Thymus (tissue), 11 donors: ENCODE results near the gene MORF4L2. TPM values are rescaled to one million over a fixed set of nuclear protein-coding genes. Genes with fewer than 3 reads are reported as not detected.

ENCODE experiments used
- DNase-seq, 9 donors: peaks; one replicate each; pipeline ENCODE4 v3.0.0-alpha.2; 2013; ENCODE audit warnings: low spot score in 9 of 9, low read depth in 6 of 9, missing footprints in 1 of 9
- H3K27ac ChIP-seq, 2 donors: one replicate each; pipeline ENCODE4 v1.5.1; 2013; ENCODE audit warnings: control low read depth in 1 of 2, low read depth in 1 of 2, low read length in 1 of 2, mild to moderate bottlenecking in 1 of 2, moderate library complexity in 1 of 2
- H3K27me3 ChIP-seq, 2 donors: one replicate each; pipeline ENCODE4 v1.5.1; 2013; ENCODE audit warnings: low read length in 1 of 2; ENCODE audit not compliant: control insufficient read depth in 2 of 2, insufficient read depth in 1 of 2
- H3K36me3 ChIP-seq, 2 donors: one replicate each; pipeline ENCODE4 v1.5.1; 2013; ENCODE audit warnings: low read length in 1 of 2, mild to moderate bottlenecking in 1 of 2, moderate library complexity in 1 of 2; ENCODE audit not compliant: control insufficient read depth in 2 of 2, insufficient read depth in 2 of 2
- H3K4me1 ChIP-seq, 2 donors: one replicate each; pipeline ENCODE4 v1.5.1; 2013; ENCODE audit warnings: low read length in 2 of 2; ENCODE audit not compliant: control insufficient read depth in 2 of 2, insufficient read depth in 2 of 2
- H3K4me3 ChIP-seq, 2 donors: one replicate each; pipeline ENCODE4 v1.5.1; 2013; ENCODE audit warnings: low read length in 2 of 2, control low read depth in 1 of 2, mild to moderate bottlenecking in 1 of 2
- H3K9me3 ChIP-seq, 2 donors: one replicate each; pipeline ENCODE4 v1.5.1; 2013; ENCODE audit warnings: low read length in 1 of 2, mild to moderate bottlenecking in 1 of 2; ENCODE audit not compliant: control insufficient read depth in 2 of 2, insufficient read depth in 1 of 2
- whole genome bisulfite sequencing: extraction: QIAGEN DNeasy Blood & Tissue Kit; methylation state at CpG from one replicate; pipeline ENCODE4 v1.1.7; 2013; 5-methylcytosine and 5-hydroxymethylcytosine counted together
- polyA plus RNA-seq: library from polyadenylated mRNA; stranded (reverse); fragments of 200-250 nt; gene quantifications from one replicate; pipeline ENCODE4 v1.2.3, GENCODE V29; 2013
- total RNA-seq: library from RNA; stranded (reverse); fragments of 120-200 nt; gene quantifications from one replicate; pipeline ENCODE4 v1.2.4, GENCODE V29; 2013
- donor health status: healthy.

Gene MORF4L2
- total and polyA plus RNA-seq, 2 donors: 183 to 223 TPM

GRCh38 chrX:103727115-103727514, 40.6 kb upstream of the MORF4L2 start:
- 97% methylated on average over 4 of the region's 4 CpGs for WGBS
- H3K9me3 ChIP-seq: no peaks in the 10 kb centered on the region

DNA sequence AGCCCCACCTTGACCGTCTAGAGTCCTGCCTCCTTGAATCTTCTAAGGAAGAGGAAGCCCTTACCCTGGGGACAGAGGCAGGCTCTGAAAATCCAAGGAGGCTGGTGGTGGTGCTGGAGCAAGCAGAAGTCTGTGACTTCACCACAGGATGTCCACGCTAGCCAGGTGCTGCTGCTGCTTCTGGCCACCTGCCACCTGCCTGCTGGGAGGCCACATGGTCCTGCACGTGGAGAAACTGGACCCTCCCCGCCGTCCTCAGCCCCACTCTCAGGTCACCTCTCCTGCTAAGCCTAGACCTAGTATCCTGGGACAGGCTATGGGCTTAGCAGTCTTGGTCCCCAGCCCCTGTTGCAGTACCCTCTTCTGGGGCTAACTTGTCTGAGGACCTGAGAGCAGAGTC, 40.0 kb upstream of the MORF4L2 start:
- H3K4me1 ChIP-seq: peaks cover 0 to 5% of the 10 kb centered on the region in 2 donors
- H3K27me3 ChIP-seq: peaks cover 0 to 7% of the 10 kb centered on the region in 2 donors
- DNase-seq: no peak
- no peaks in the 10 kb centered on the region for H3K9me3 ChIP-seq
- H3K4me3 ChIP-seq: no peak overlapping the region
- 79% methylated on average over 5 of the region's 5 CpGs for WGBS
- no peaks in the 10 kb centered on the region for H3K36me3 ChIP-seq
- no peak overlapping the region for H3K27ac ChIP-seq

More at GRCh38 chrX:103727115-103727514, 40.6 kb upstream of the MORF4L2 start:
- DNase-seq: no peak
- no peaks in the 10 kb centered on the region for H3K36me3 ChIP-seq
- peaks cover 0 to 5% of the 10 kb centered on the region in 2 donors for H3K4me1 ChIP-seq
- H3K27me3 ChIP-seq: peaks cover 0 to 7% of the 10 kb centered on the region in 2 donors
- H3K4me3 ChIP-seq: no peak overlapping the region
- no peak overlapping the region for H3K27ac ChIP-seq

GRCh38 chrX:103722505-103722904, 36.0 kb upstream of the MORF4L2 start:
- H3K27me3 ChIP-seq: peaks cover 0 to 2% of the 10 kb centered on the region in 2 donors
- H3K4me3 ChIP-seq: no peak overlapping the region
- no peak overlapping the region for H3K27ac ChIP-seq
- WGBS: 83% methylated on average over 3 of the region's 3 CpGs
- H3K9me3 ChIP-seq: no peaks in the 10 kb centered on the region
- DNase-seq: no peak
- no peaks in the 10 kb centered on the region for H3K4me1 ChIP-seq
- no peaks in the 10 kb centered on the region for H3K36me3 ChIP-seq

- no peaks in the 10 kb centered on the region for H3K36me3 ChIP-seq
- DNase-seq: no peak
- WGBS: 98% methylated on average over 4 of the region's 4 CpGs
- no peak overlapping the region for H3K27ac ChIP-seq
- no peak overlapping the region for H3K4me3 ChIP-seq
- no peaks in the 10 kb centered on the region for H3K9me3 ChIP-seq
- H3K27me3 ChIP-seq: peaks cover 0 to 2% of the 10 kb centered on the region in 2 donors
- no peaks in the 10 kb centered on the region for H3K4me1 ChIP-seq
Observed at GRCh38 chrX:103718120-103718519, 31.6 kb upstream of the MORF4L2 start.

DNA sequence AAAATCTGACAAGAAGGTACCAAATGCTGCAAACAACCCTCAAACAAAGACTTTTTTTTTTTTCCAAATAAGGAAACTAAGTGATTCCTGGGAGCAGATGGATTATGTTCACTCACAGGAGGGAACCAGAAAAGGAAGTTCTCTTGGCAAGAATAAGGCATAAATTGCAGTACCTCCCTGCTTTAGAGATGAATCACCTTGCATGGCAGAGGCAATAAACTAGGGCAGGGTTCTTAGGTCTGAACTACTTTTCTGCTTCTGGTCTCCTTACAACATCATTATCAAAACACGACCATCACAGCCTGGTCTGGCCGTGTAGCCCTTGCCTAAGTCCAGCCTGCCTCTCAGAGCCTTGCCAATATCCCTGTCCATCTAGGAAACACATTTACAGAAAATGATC, 30.5 kb upstream of the MORF4L2 start:
- Histone ChIP-seq H3K36me3 (no peaks in the 10 kb centered on the region), H3K27ac (no peak overlapping the region), H3K4me1 (no peaks in the 10 kb centered on the region), H3K27me3 (peaks cover 0 to 2% of the 10 kb centered on the region in 2 donors), H3K4me3 (no peak overlapping the region), H3K9me3 (no peaks in the 10 kb centered on the region)
- no peak for DNase-seq
- 87% methylated on average over 2 of the region's 2 CpGs for whole genome bisulfite sequencing

DNA sequence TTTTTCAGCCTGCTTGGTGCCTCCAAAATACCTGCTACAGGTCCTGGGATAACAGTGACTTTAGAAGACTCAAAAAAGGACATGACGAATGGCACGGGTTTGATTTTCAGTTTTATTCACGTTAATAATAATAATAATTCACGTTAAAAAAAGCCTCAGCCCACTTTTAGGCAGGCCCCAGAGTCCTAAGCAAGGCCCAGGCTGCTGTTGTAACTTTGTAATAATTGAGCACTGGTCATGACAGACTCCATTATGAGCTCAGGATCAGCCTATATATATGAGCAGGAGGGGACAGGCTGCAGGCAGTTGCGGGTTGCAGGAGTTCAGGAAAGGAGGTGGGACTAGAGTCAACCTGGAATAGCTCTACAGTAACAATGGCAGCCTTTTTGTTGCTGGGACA, 24.1 kb upstream of the MORF4L2 start, which contains the start of gene TMEM31:
TMEM31 (plus strand) TSS at position 301 of the 400 bp plus-strand sequence. CDS start 1,350 bp downstream, outside the sequence.
- Histone ChIP-seq H3K27ac (no peak within 1 kb of the TSS), H3K4me1 (no peaks in the 10 kb centered on the region), H3K36me3 (no peaks in the 10 kb centered on the region), H3K9me3 (no peaks in the 10 kb centered on the region), H3K27me3 (no peaks in the 10 kb centered on the region), H3K4me3 (no peak within 1 kb of the TSS)
- DNase-seq: no peak
- WGBS: 98% methylated on average over 5 of the region's 5 CpGs

DNA sequence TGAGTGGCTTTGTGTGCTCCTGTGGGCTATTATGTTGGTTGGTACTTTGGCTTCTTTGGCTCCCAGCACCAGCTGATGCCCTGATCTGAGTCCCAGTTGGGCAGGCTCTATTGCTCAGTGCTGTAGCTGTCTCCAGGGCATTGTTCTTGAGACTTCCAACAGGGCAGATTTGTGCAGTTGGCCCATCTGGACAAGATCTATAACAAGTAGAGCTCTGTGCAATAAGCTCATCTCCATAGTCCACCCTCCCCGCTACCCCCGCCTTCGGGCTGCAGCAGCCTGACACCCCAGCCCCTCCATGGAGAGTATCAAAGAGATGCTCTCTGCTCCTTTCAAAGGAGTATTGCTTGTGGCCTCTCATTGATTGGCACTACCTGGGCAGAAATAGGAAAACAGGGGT, 18.4 kb upstream of the MORF4L2 start:
- H3K27me3 ChIP-seq: no peaks in the 10 kb centered on the region
- no peak overlapping the region for H3K27ac ChIP-seq
- DNase-seq: no peak
- no peaks in the 10 kb centered on the region for H3K9me3 ChIP-seq
- WGBS: 96% methylated on average over 3 of the region's 3 CpGs
- H3K36me3 ChIP-seq: no peaks in the 10 kb centered on the region
- no peak overlapping the region for H3K4me3 ChIP-seq
- no peaks in the 10 kb centered on the region for H3K4me1 ChIP-seq

DNA sequence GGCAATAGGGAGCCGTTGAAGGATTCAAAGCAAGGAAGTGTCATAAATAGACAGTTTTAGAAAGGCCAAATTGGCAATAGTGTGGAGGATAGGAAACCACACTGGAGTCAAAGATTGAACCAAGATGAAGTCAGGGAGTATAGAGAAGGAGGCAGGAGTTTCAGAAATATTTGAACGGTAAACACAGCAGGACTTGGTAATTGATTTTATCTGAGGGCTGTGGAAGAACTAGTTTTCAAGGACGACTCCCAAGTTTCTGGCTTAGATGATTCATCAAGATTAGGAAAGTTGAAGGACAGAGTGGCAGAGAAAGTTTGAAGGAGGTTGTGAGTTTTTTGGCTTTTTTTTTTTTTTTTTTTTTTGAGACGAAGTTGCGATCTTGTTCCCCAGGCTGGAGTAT, 12.7 kb upstream of the MORF4L2 start:
- Histone ChIP-seq H3K4me1 (no peaks in the 10 kb centered on the region), H3K9me3 (no peaks in the 10 kb centered on the region), H3K27ac (no peak overlapping the region), H3K36me3 (no peaks in the 10 kb centered on the region), H3K27me3 (no peaks in the 10 kb centered on the region), H3K4me3 (no peak overlapping the region)
- 98% methylated on average over 5 of the region's 5 CpGs for WGBS
- DNase-seq: no peak

- H3K27ac ChIP-seq: no peak overlapping the region
- no peak for DNase-seq
- H3K4me3 ChIP-seq: no peak overlapping the region
- no peaks in the 10 kb centered on the region for H3K4me1 ChIP-seq
- no peaks in the 10 kb centered on the region for H3K9me3 ChIP-seq
- H3K36me3 ChIP-seq: no peaks in the 10 kb centered on the region
- no peaks in the 10 kb centered on the region for H3K27me3 ChIP-seq
Observed at GRCh38 chrX:103697687-103698086, 11.2 kb upstream of the MORF4L2 start.

DNA sequence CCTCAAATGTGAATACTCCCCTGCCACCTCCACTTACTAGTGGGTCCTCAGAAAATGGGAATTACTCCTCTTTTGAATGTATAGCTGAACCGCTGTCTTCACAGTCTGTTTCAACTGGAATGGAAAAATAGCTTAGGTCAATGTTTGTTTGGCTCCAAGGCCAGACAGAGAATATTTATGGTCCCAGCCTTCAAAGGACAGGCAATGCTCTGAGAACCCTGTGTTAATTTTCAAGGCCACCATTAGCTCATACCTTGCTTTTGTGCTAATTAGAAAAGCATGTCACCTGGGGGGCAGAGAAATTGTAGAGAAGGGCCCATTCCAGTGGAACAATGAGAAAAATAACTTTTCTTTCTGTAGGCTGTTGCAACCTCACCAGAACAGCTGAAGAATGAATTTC, 4.6 kb upstream of the MORF4L2 start:
- no peak for DNase-seq
- Histone ChIP-seq H3K27me3 (peaks cover 0 to 2% of the 10 kb centered on the region in 2 donors), H3K4me1 (no peaks in the 10 kb centered on the region), H3K4me3 (no peak overlapping the region), H3K9me3 (no peaks in the 10 kb centered on the region), H3K36me3 (no peaks in the 10 kb centered on the region), H3K27ac (no peak overlapping the region)
- 100% methylated on average over 1 of the region's 1 CpG for WGBS
